COR-L47 (cell line): ENCODE results near the gene TK2.
"Not testable (repeated sequence)": the region's sequence is repeated elsewhere in the genome, so short reads cannot be mapped to it uniquely, and the experiment has no call there.

Experiments
- DNase-seq: peaks from one replicate; lab custom pipeline; 2025; lab: John Stamatoyannopoulos, UW

Gene TK2

GRCh38 chr16:66503030-66503429, 46.9 kb downstream of the TK2 start:
- DNase-seq = no peak

- no peak for DNase-seq
Observed at GRCh38 chr16:66502020-66502913, 47.7 kb downstream of the TK2 start.

DNA sequence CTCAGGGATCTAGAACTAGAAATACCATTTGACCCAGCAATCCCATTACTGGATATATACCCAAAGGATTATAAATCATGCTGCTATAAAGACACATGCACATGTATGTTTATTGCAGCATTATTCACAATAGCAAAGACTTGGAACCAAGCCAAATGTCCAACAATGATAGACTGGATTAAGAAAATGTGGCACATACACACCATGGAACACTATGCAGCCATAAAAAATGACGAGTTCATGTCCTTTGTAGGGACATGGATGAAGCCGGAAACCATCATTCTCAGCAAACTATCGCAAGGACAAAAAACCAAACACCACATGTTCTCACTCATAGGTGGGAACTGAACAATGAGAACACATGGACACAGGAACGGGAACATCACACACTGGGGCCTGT, 48.4 kb downstream of the TK2 start:
- DNase-seq = not testable (repeated sequence)

- DNase-seq = not testable (repeated sequence)
Observed at GRCh38 chr16:66497921-66498320, 52.0 kb downstream of the TK2 start.

GRCh38 chr16:66496226-66496625, 53.7 kb downstream of the TK2 start:
- DNase-seq = not testable (repeated sequence)

DNA sequence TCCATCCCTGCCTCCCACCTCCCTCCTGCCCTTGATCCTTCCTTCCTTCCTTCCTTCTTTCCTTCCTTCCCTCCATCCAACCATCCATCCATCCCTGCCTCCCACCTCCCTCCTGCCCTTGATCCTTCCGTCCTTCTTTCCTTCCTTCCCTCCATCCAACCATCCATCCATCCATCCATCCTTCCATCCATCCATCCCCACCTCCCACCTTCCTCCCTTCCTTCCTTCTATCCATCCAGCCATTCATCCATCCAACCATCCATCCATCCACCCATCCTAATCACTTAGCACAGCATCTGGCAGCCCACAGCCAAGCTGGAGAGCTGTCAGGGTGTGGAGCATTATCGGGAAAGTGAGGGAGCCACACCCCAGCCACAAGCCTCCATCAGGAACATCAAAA, 54.5 kb downstream of the TK2 start:
- no peak for DNase-seq

GRCh38 chr16:66494916-66495315, 55.0 kb downstream of the TK2 start:
- DNase-seq = no peak

- DNase-seq = no peak
Observed at GRCh38 chr16:66493490-66494401, 56.2 kb downstream of the TK2 start.

DNA sequence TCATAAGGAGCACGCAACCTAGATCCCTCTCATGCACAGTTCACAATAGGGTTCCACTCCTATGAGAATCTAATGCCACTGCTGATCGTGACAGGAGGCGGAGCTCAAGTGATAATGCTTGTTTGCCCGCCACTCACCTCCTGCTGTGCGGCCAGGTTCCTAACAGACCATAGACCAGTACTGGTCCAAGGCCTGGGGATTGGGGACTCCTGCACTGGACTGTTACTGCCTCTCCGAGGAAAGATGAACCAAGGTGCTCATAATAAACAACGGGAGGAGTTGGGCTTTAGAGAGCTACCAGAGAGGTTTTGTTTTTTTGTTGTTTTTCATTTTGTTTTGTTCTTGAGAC, 58.2 kb downstream of the TK2 start:
- no peak for DNase-seq

GRCh38 chr16:66490774-66491715, 58.9 kb downstream of the TK2 start:
- no peak for DNase-seq

GRCh38 chr16:66489818-66490217, 60.1 kb downstream of the TK2 start:
- no peak for DNase-seq

- DNase-seq = no peak
Observed at GRCh38 chr16:66489385-66489784, 60.5 kb downstream of the TK2 start.

DNA sequence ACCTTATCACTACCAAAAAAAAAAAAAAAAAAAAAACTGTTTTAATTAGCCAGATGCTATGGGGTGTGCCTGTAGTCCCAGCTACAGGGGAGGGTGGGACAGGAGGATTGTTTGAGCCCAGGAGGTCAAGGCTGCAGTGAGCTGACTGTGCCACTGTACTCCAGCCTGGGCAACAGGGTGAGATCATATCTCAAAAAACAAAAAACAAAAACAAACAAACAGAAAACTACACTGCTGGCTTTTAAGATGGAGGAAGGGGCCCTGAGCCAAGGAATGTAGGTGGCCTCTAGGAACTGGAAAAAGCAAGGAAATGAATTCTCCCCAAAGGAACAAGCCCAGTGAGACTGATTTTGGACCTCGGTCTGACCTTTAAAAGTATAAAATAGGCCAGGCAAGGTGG, 61.4 kb downstream of the TK2 start:
- DNase-seq = no peak

DNA sequence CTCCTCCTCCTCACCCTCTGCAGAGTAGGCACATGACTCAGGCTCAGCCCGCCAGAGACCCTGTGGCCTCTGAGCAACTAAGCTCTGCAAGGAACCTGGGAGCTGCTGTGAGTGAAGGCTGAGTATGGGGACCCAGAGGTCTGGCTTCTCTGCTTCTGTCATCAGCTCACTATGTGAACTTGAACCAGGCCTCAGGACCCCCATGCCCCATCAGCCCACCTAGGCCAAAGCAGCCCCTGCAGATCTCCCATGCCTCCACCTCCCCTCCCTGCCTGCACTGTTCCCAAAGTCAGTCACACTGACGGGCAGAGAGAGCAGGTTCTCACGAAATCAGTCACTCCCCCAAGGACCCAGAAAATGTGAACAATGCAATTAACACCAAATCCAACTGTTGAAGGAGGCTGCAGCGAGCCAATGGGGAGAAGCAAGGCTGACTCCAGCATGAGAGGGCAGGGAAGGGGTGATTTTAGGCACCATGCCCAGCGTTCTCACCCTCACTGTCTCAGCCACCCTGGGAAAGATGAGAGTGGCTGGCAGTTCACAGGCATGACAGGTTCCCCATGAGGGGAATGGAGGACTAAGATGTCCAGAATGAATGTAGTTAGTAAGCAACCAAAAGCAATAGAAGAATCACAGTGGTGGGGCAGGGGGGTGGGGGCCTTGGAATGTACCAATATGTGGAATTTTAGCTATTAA, 62.2 kb downstream of the TK2 start:
- no peak for DNase-seq

GRCh38 chr16:66486773-66487579, 62.9 kb downstream of the TK2 start:
- no peak for DNase-seq

DNA sequence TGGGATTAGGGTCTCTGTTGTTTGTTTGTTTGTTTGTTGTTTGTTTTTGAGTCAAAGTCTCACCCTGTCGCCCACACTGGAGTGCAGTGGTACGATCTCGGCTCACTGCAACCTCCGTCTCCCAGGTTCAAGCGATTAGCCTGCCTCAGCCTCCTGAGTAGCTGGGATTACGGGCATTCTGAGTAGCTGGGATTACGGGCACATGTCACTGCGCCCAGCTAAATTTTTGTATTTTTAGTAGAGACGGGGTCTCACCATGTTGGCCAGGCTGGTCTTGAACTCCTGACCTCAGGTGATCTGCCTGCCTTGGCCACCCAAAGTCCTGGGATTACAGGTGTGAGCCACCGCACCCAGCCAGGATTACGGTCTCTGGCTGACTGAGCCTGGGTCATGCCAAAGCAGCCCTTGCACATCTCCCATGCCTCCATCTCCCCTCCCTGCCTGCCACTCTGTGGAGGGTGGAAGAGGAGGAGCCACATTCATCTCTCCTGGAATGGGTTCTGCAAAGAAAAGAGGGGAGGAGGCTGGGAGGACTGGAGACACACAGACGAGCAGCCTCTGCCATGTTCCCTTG, 63.6 kb downstream of the TK2 start:
- DNase-seq = no peak

DNA sequence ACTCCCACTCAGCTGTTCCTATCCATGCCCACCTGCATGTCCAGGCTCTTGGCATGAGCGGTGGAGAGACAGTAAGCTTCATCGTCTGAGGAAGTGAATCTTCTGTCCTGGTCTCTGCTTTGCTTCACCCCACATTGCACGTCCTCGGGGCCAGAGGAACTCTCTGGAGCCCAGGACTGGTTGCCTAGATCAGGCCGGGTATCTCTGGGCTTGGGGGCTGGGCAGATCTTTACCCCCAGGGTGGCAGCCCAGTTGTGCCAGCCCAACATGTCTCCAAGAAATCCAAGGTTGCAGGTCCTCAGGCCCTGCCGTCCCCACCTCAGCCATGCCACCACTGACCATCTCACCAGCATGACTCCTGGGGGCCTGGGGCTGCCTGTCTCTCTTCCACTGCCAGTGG, 64.5 kb downstream of the TK2 start:
- no peak for DNase-seq

DNA sequence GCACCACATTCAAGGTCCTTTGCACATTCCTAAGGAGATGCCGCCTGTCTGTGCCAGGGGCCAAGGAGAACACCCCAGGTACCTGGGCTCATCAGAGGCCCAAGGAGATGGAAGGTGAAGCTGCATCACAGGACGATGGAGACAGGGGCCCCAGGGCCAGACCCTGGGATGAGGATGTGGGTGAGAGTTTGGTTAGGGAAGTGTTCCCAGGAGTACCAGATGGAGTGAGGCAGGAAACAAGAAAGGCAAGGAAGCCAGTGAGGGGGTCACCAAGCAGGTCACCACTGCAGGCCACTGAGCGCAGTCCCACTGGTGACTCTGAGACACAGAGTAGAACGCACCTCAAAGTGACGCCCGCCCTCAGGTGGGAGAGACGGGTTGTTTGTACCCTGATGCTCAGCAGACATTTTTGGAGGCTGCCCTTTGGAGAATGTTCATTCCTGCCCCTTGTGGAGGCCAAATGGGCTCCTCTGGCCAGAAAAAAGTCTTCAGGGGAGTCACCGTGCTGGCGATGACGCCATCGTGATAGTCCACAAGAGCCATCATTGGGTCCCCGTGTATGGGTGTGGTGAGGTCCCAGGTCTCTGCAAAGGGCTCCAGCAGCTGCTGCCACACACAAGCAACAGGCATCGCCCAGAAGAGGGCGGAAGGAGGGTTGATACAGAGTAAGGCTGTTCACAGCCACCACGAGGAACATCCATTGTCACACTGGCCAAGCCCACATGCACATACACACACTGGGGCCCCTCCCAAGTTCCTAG, 65.3 kb downstream of the TK2 start:
- DNase-seq = no peak
